Smooth muscle cell of the brain vasculature (primary cell): ENCODE measurements around the gene SBDS.
A peak's percentile ranks its signal among the peaks of the same experiment; 100 is the strongest.
"Not testable (repeated sequence)": the region's sequence is repeated elsewhere in the genome, so short reads cannot be mapped to it uniquely, and the experiment has no call there.

Source experiments
- DNase-seq: peaks from one replicate; pipeline ENCODE4 v3.0.0-alpha.2; 2012; ENCODE audit warnings: low read depth, low spot score

The SBDS gene

DNA sequence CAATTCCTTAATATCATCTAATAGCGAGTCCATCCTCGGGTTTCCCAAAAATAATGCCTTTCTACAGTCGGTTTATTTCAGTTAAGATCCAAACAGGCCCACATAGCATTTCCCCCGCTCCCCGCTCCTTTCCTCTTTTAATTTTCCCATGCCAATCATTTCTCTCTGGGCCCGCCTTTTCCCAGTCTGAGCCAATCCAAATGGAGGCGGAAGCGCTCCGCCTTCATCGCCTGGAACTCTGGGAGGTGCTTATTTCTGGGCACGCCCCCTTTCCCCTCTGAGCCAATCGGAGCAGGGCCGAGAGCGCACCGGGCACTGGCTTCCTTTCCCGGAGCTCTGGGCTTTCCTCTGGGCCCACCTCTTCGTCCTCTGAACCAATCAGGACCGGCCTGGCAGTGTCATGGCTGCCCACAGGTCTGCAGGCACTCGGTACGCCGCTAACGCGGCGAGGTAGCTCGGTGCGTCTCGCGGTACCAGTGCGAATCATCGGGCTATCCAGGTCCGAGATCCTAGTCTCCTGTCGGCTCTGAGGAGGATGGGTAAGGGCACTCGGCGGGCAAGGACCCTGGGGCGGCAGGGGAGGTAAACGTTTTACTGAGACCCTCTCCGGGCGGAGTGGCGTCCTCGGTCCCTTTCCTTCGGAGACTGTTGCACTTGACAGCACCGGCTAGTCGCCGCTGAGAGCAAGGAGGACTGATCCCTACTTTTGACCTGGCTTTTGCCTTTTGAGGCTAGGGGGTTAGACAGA, 1.2 kb upstream of the SBDS start, which contains the start of gene TYW1:
TSS of gene TYW1 (plus strand) at position 390 of the 748 bp plus-strand sequence. CDS start at position 536, 146 bp downstream.
- DNase-seq = peak; percentile 95

DNA sequence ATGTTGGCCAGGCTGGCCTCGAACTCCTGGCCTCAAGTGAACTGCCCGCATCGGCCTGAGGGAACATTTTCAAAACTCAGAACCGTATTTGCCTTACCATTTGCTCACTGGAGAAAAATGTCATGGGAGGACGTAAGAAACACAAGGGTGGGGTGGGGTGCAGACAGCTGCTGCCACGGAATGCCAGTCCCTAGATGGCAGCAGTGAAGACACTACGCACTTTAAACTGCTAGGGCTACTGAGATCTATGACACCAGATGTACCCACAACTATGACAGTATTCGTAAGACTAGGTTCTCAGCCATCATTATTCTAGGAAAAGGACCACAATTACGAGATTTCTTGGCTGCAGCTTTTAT, 716 bp downstream of the SBDS start:
- DNase-seq = peak; percentile 28

DNA sequence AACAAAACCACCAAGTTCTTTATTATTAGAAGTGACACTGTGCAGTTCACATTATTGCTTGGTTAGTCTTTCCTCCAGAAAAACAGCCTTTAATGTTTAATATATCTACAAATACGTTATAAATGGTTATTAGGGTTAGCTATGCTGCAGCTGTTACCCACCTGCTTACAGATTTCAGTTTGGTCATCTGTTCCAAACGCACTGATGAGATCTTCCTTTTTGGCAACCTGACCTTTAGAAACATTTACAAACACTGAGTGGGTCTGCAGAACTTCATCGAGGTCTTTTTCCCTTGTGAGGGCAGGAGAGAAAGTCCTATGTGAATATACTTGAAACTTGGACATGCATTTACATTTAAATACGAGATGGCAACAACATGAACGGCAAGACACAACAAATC, 1.3 kb downstream of the SBDS start:
- DNase-seq = not testable (repeated sequence)

DNA sequence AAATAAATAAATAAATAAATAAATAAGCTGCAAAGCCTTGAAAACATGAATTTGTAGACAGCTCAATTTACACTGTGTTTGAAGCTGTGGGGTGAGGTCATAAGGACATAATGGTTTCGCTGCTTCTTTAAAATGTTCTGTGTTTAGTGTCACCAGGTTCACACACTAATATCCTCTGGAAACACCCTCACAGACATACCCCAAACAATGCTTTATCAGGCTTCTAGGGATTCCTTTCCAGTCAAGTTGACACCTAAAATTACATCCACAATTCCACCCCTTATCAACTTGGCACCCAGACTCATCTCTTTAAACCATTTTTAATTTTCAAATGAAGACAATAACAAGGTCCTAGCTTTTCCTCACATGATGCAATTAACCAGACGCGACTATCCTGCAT, 5.8 kb downstream of the SBDS start:
- not testable (repeated sequence) for DNase-seq

DNA sequence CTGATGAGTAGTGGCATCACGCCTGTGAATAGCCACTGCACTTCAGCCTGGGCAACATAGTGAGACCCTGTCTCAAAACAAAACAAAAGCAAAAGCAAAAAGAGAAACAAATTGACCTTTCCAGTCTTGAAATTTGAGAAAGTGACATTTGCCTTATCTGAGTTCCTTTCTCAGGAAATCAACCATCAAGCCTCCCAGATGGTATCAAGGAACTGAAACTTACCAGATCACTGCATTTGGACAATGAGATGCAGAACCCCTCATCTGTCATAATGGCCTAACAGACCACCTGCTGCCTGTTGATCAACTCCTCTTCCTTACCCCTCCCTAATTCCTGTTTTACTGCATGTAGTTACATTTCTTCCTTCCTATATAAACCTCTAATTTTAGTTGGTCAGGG, 15.1 kb downstream of the SBDS start:
- not testable (repeated sequence) for DNase-seq

DNA sequence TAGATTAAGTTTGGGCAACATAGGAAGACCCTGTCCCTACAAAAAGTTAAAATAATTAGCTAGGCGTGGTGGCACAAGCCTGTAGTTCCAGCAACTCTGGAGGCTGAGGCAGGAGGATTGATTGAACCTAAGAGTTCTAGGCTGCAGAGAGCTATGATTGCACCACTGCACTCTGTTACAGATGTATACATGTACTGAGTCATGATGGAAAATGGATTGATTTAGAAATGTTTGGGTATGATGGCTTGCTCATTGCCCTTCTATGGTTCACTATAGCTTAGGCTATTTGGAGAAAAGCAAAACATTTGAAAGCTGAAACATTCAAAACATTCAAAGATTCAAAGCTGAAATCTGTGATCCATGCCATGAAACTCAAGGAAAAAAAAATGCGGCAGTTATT, 16.4 kb downstream of the SBDS start:
- DNase-seq = not testable (repeated sequence)

DNA sequence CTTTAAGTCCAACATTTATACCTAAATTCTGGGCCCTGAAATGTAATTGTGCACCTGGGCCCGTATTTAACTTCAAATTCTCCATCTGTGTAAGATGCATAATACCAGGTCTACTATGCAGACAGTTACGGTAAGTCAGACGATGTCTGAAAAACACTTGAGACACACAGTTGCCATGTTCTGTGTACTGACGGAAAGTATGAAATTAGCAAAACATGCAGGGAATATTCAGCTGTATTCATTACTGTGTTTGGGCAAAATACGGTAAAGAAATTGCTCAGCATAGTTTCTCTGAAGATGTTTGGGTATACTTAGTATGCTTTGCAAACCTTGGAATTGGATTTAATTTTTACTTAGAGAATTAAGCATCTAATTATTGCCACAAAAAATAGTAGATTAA, 17.1 kb downstream of the SBDS start:
- not testable (repeated sequence) for DNase-seq

DNA sequence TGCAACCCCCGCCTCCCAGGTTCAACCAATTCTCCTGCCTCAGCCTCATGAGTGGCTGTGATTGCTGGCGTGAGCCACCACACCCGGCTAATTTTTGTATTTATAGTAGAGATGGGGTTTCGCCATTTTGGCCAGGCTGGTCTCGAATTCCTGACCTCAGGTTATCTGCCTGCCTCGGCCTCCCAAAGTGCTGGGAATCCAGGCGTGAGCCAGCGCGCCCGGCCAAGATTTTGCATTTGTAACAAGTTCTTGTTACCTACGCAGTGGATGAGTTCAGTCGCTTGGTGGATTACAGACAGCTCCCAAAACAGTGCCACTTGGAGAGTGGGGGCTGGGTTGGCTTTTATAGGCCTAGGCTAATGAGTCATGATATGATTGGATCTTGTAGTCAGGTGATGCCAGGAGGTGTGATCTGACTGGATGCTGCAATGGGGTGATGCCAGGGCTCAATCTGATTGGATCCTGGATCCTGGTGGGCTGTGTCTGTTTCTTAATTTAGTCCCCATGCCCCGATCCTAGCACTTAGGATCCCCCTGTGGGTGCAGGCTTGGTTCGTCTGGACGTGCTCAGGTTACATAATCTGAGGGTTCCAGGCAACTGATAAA, 20.3 kb downstream of the SBDS start:
- DNase-seq = no peak

DNA sequence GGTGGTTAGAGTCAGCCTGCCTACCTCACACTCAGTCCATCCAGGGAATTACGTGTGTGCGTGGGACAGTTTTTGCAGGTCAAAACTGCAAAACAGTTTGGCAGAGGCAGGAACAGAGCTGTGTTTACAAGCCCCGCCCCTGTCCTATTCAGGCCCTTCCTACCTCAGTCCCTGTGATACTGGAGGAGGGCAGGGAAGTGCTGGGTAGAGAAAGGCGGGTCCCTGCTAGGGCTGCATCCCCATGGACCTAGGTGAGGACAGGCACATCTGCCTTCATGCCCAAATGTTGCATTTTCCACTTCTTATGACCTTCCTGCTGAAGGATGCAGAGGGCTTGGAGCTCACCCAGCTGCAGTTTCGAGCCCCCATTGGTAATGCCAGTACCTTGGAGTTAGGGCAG, 25.1 kb downstream of the SBDS start:
- DNase-seq = no peak

DNA sequence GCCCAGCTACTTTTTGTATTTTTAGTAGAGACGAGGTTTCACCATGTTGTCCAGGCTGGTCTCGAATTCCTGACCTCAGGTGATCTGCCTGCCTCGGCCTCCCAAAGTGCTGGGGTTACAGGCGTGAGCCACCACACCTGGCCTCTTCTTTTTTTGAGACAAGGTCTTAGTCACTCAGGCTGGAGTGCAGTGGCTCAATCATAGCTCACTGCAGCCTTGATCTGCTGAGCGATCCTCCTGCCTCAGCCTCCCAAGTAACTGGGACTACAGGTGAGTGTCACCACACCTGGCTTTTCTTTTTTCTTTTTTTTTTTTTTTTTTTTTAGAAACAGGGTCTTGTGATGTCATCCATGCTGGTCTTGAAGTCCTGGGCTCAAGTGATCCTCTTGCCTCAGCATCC, 26.4 kb downstream of the SBDS start:
- DNase-seq = not testable (repeated sequence)

DNA sequence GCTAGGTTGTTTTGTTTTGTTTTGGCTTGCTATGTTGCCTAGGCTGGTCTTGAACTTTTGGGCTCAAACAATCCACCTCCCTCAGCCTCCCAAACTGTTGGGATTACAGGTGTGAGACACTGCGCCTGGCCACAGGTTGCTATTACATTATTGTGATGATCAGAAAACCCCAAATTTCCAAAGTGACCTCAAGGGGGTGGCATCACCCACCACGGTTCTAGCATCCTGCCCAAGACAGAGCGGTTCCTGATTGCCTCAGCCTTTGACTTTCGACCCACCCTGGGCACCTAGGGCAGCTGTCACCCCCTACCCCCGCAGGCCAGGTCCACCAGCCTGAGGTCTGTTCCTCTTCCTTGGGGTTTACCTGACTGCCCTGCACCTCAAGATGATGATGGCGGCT, 28.4 kb downstream of the SBDS start:
- DNase-seq = no peak

DNA sequence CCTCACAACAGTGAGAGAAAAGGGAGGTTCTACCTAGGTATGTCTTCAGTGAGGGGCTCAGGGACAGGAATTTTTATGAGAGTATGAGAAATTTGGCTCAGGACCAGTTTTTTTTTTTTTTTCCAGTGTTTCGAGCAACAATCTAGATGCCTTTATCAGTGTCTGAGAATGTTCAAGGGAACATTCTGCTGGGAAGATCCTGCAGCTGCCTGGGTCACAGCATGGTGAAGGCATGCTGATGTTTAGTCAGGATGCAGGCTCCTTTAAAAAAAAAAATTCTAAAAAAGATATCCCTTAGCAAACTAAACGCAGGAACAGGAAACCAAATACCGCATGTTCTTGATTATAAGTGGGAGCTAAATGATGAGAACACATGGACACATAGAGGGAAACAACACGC, 31.0 kb downstream of the SBDS start:
- DNase-seq = no peak

DNA sequence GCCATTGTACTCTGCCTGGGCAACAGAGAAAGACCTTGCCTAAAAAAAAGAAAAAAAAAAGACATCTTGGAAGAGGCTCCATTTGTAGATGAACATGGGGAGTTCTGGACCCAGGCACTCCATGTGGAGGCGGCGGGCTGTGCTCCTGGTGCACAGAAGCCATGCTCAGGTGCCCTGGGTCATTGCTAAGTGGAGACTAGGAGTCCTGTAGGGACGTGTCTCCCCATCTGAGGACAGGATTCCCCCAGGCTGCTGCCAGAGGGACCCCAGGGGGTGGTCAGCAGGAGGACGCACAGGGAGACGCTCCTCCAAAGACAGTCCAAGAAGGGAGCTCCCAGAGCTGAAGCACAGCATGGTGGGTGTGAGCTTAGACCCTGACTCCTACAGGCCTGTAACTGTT, 34.3 kb downstream of the SBDS start:
- DNase-seq = no peak

DNA sequence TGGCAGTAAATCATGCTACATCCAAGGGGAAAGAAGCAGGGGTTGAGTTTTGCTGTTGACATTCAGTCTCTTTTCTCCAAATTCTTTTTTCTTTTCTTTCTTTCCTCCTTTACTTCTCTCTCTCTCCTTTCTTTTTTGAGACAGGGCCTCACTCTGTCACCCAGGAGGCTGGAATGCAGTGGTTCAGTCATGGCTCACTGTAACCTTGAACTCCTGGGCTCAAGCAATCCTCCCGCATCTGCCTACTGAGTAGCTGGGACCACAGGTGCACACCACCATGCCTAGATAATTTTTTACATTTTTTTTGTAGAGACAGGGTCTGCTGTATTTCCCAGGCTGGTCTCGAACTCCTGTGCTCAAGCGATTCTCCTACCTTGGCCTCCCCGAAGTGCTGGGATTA, 35.2 kb downstream of the SBDS start:
- DNase-seq = no peak

DNA sequence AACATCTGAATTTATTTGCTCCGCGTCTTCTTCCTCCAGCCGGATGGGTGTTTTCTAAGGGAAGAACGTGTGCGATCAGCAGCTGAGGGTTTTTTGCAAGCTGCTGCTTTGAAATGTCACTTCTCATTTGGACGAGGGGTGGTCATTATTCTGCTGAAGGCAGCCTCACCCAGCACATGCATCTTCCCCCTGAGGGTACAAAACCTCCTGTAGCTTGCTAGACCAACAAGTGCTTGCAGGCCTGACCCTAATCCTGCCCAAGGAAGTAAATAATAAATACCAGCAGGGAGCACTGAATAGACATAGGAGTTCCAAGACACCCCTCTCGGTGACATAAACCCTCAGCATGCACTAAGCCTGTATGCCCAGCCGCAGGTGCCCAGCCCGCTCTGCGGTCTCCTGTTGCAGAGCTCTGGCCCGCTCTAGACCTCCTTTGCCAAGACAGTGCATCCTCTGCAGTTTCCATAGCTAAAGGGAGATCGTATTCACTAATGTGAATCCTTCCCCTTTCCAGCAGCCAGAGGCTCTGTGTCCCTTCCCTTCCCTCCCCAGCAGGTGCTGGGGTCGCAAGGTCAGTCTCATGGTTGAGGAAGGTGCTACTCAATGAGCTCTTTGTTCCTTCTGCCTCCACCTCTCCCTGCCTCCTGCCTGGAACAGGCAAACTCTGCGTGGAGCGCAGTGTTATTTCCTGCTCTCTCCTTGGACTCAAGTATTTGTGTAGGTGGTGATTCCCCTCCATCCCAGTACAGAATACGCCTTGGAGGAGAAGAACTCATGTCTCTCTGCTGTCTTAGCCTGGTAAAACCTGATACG, 36.6 kb downstream of the SBDS start:
- DNase-seq = no peak

DNA sequence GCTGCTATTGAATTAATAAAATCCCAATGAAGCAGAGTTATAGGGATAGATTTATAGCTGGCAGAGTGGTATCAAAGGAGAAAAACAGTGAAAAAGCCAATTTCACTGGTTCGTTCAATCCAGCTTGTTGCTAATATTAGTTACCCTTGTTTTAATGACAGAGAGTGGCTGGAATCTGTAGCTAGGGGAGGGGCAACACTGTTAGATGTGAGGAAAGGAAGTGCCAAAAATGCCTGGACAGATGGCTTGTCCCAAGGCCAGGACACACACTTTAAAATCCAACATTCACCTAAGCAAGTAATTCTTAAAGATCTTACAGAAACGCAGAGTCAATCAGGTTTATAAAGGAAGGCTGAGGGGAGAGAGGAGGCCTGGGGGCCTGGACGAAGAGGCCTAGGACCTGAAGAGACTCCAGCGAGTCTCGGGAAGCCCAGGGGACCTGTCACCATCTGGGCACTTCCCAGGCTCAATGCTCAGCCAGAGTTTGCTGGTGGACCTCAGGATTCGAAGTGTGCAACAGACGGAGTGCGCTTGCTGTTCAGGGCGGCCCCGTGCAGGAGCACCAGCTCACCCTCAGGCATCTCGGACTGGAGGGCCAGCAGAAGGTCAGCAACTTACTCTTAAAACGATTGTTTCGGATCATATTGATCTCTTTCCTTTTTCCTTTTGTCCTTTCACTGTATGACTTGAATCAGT, 37.6 kb downstream of the SBDS start:
- no peak for DNase-seq

DNA sequence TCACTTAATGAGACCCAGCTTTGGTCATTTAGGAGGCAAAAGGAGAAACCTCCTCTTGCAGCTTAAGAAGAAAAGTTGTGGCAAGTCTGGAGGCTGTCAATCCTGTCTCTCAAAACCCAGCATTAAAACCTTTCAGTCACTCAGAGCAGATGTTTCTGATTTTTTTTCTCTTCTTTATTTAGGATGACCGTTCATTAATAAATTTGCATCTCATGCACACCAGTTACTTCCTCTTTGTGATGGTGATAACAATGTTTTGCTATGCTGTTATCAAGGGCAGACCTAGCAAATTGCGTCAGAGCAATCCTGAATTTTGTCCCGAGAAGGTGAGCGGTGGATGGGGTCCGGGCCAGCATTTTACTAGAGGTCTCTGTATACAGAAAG, 42.4 kb downstream of the SBDS start:
- no peak for DNase-seq

DNA sequence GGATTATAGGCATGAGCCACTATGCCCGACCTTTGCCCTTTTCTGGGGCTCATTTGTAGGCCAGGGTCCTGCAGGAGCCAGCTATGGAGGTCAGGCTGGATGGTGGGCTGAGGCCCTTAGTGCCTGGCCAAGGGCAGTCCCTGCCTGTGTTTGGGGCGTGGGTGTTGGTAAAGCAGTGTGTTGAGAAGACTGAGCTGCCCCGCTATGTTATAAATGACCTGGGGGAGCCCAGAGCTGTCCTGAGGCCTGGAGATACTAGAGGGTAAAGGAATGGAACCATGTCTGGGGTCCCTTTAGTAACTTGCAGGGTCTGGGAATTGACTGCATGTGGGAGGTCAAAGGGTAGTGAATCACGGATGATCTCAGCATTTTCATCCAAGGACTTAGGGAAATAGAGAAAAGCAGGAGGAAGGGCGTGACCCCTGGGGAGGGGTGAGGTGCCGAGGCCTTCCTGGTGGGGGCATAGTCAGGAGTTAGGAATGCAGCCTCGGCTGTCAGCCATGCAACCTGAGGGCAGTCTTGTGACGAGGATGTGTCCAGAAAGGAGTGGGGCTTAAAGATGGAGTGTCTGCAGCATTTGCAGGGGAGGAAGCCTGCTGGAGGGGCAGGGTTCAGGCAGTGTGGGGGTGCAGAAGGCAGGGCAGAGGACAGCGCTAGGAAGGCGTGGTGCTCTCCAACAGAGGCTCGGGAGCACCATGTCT, 42.9 kb downstream of the SBDS start:
- no peak for DNase-seq

DNA sequence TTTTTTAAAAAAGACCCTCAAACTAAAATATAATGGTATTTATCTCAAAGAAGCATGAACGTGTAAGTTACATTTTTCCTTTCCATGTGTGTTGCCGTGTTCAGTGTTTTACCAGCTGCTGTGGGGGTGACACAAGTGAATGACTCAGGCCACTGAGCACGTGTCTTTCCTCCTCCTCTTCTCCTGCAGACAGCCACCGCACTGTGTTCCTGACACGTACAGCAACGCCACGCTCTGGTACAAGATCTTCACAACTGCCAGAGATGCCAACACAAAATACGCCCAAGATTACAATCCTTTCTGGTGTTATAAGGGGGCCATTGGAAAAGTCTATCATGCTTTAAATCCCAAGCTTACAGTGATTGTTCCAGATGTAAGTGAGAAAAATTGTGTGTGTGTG, 44.6 kb downstream of the SBDS start:
- DNase-seq = no peak

DNA sequence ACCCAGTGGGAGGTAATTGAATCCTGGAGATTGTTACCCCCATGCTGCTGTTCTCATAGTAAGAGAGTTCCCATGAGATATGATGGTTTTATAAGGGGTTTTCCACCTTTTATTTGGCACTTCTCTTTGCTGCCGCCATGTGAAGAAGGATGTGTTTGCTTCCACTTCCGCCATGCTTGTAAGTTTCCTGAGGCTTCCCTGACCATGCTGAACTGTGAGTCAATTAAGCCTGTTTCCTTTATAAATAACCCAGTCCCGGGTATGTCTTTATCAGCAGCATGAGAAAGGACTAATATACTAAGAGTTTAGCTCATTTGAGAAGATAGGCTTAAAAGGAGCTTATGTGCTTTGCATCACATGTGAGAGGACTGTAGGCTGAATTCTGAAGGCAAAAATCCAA, 45.1 kb downstream of the SBDS start:
- DNase-seq = no peak

DNA sequence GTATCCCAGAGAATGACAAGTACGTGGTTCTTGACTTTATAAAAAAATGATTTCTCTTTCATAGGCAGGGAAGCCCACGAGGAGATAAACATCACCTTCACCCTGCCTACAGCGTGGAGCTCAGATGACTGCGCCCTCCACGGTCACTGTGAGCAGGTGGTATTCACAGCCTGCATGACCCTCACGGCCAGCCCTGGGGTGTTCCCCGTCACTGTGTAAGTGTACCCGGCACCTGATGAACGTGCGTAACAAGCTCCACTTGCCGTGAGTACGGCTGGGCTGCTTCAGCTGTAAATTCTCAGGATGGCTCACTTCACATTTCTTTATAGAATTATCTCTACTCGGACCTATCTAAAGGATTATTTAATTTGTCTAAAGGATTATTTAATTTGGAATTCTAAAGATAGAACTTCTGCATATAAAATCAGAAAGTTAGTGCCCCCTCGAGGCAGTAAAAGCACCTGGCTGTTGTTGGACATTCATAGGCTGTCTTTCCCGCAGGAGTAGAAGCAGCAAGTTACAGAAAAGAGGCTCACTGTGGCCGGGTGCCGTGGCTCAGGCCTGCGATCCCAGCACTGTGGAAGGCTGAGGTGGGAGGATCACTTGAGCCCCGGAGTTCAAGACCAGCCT, 46.8 kb downstream of the SBDS start:
- DNase-seq = no peak
